GM18499 (cell line): ENCODE results near the gene CXCL10.
"Not testable (repeated sequence)": the region's sequence is repeated elsewhere in the genome, so short reads cannot be mapped to it uniquely, and the experiment has no call there.

Experiments
- ATAC-seq: cut with Tn5 transposase; IDR thresholded peaks from one replicate; pipeline ENCODE4 v1.9.1; 2021; ENCODE audit warnings: moderate number of reproducible peaks; ENCODE audit not compliant: insufficient read depth, unreplicated experiment

CXCL10 gene

GRCh38 chr4:76023389-76023788 is at the start of gene CXCL10:
TSS of gene CXCL10 (minus strand) at chr4:76023497. CDS start at chr4:76023431, 66 bp downstream.
- no peak for ATAC-seq

GRCh38 chr4:76072760-76073159 is 49.5 kb upstream of the CXCL10 start:
- no peak for ATAC-seq

GRCh38 chr4:76067652-76068286 is 44.5 kb upstream of the CXCL10 start:
- ATAC-seq: no peak

- ATAC-seq: no peak
Measured at GRCh38 chr4:76066546-76066945, 43.2 kb upstream of the CXCL10 start.

GRCh38 chr4:76061982-76062381 is 38.7 kb upstream of the CXCL10 start:
- peak; percentile 53 for ATAC-seq

- ATAC-seq: no peak
Measured at GRCh38 chr4:76061421-76061820, 38.1 kb upstream of the CXCL10 start.

GRCh38 chr4:76060506-76060905 is 37.2 kb upstream of the CXCL10 start:
- no peak for ATAC-seq

- no peak for ATAC-seq
Measured at GRCh38 chr4:76059750-76060149, 36.5 kb upstream of the CXCL10 start.

GRCh38 chr4:76058888-76059426 is 35.7 kb upstream of the CXCL10 start:
- ATAC-seq: no peak

GRCh38 chr4:76058302-76058701 is 35.0 kb upstream of the CXCL10 start:
- peak; percentile 39 for ATAC-seq

- ATAC-seq: no peak
Measured at GRCh38 chr4:76055421-76055820, 32.1 kb upstream of the CXCL10 start.

GRCh38 chr4:76055016-76055415 is 31.7 kb upstream of the CXCL10 start:
- ATAC-seq: peak; percentile 93

- ATAC-seq: no peak
Measured at GRCh38 chr4:76053730-76054129, 30.4 kb upstream of the CXCL10 start.

- ATAC-seq: not testable (repeated sequence)
Measured at GRCh38 chr4:76050560-76051050, 27.3 kb upstream of the CXCL10 start.

- not testable (repeated sequence) for ATAC-seq
Measured at GRCh38 chr4:76049860-76050416, 26.6 kb upstream of the CXCL10 start.

GRCh38 chr4:76044686-76045085 is 21.4 kb upstream of the CXCL10 start:
- ATAC-seq: not testable (repeated sequence)

GRCh38 chr4:76043306-76043705 is 20.0 kb upstream of the CXCL10 start:
- not testable (repeated sequence) for ATAC-seq

GRCh38 chr4:76042241-76042998 is 19.1 kb upstream of the CXCL10 start:
- ATAC-seq: not testable (repeated sequence)

GRCh38 chr4:76036855-76037254 is 13.6 kb upstream of the CXCL10 start:
- no peak for ATAC-seq

GRCh38 chr4:76035799-76036380 is 12.6 kb upstream of the CXCL10 start, which contains the start of gene CXCL11:
TSS of gene CXCL11 (minus strand) at chr4:76036070. CDS start at chr4:76035987, 83 bp downstream.
- ATAC-seq: no peak

- ATAC-seq: no peak
Measured at GRCh38 chr4:76035141-76035540, 11.8 kb upstream of the CXCL10 start.
